Activated T-cell treated with anti-CD3 and anti-CD28 coated beads for 1 hour (primary cell): Measurements from ENCODE around the gene ANKDD1A.

ENCODE experiments used
- DNase-seq: peaks from one replicate; pipeline ENCODE4 v3.0.0-alpha.2; 2020; ENCODE audit warnings: low read depth

Gene ANKDD1A

GRCh38 chr15:64895285-64896065, 16.2 kb upstream of the ANKDD1A start:
- no peak for DNase-seq

DNA sequence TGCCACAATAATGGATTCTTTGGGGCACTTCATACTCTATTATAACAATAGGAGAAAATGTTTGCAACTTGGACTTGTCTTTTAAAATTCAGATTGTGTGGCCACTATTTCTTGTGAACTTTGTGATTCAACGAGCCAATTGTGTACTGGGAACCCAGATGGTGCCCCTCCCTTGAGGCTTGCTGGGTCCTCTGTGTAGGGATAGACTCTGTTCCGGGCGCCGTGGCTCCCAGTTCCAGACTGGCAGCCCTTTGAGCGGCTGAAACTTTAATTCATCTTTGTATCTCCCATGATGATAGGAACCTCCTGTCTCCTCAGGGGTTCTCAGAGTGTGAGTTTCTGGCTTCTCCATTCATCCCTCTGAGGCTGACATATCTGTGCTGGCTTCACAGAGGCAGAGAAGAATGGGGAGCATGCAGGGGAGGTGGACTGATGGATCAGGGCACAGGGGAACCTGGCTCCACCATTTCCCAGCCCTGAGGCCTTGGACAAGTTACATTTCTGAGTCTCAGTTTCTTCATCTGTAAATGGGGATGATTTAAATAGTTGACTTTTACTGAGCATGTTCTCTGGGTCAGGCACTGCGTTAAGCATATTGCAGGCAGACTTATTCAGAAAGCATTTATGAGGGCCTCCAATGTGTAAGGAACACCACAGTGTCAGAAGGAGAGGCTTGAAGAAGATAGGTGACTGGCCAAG, 15.2 kb upstream of the ANKDD1A start:
- DNase-seq = no peak

- DNase-seq = no peak
Measured at GRCh38 chr15:64897345-64897985, 14.2 kb upstream of the ANKDD1A start.

DNA sequence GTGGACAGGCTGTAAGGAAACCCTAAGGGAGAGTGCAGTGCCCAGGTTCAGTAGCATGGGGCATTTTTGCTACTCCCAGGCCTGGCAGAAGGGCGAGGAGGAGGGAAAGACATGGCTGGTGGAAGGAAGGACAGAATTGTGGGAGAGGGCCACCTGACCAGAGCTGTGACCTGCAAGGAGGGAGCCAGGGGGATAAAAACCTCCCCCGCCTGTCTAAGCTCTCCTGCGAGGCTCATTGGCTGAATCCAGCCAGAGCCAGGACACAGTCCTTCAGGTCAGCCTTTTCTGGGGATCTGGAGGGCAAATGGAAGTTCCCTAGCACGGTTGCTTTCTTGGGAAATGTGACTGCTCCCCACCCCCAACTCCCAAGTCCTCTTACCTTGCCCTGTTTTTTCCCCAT, 13.3 kb upstream of the ANKDD1A start:
- DNase-seq = no peak

DNA sequence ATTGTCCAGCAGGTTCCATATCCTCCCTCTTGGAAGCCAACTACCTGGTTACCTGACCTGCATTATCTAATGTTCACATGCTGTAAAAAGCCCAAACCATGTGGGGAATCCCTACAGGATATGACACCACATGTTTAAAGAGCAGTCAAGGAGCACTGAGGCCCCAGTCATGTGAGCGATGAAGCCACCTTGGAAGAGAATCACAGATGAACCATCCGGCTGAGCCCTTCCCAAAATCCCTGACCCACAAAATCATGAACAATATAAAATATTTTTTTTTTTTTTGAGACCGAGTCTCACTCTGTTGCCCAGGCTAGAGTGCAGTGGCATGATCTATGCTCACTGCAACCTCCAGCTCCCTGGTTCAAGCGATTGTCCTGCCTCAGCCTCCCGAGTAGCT, 10.6 kb upstream of the ANKDD1A start:
- no peak for DNase-seq

DNA sequence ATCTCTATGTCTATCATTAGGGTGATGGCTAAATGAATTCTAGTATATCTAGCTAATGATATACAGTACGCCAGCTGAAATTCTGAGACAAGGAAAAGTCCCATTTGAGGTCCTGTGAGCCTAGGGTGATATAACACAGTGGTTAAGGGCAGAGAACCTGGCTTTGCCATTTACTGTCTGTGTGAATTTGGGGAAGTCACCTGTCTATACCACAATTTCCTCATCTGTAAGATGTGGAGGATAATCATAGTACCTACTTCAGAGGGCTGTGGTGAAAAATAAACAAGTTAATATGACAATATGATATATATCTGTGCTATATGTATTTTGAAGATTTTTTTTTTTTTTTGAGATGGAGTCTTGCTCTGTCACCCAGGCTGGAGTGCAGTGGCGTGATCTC, 9.8 kb upstream of the ANKDD1A start:
- no peak for DNase-seq

GRCh38 chr15:64902863-64903262, 8.8 kb upstream of the ANKDD1A start:
- DNase-seq = no peak

DNA sequence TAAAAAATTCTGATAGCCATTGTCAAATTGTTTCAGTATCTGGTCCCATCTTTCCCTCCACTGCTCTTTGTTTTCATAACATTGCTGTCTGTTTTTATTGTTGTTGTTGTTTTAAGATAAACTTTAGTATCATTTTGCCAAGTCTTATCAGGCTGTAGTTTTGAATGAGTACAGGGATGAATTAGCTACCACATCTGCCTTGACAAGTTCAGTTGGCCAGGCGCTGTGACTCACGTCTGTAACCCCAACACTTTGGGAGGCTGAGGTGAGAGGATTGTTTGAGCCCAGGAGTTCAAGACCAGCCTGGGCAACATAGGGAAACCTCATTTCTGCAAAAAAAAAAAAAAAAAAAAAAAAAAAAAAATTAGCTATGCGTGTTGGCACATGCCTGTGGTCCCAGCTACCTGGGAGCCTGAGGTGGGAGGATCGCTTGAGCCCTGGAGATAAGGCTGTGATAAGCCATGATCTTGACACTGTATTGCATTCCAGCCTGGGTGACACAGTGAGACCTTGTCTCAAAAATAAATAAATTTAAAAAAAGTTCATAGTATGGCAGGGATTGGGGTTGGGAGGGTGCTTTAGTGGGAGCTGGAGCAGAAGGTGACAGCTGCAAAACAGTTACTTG, 8.3 kb upstream of the ANKDD1A start:
- DNase-seq = no peak

- DNase-seq = no peak
Measured at GRCh38 chr15:64904189-64904588, 7.5 kb upstream of the ANKDD1A start.

GRCh38 chr15:64905119-64905831, 6.4 kb upstream of the ANKDD1A start:
- peak; percentile 69 for DNase-seq

DNA sequence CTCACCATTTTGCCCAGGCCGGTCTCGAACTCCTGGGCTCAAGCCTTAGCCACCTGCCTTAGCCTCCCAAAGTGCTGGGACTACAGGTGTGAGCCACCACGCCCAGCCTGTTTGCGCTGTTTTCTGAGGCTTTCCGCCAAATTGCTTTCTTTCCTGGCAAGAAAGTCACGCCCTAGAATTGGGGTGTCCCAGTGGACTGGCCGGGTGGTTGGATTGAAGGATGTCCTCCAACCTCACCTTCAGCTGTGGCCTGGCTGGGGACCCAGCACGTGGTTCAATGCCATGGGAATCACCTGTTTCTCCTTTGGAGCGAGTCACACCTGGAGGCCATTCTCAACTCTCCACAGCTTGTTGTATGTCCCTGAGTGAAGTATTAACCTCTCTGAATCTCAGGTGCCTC, 5.8 kb upstream of the ANKDD1A start:
- no peak for DNase-seq

DNA sequence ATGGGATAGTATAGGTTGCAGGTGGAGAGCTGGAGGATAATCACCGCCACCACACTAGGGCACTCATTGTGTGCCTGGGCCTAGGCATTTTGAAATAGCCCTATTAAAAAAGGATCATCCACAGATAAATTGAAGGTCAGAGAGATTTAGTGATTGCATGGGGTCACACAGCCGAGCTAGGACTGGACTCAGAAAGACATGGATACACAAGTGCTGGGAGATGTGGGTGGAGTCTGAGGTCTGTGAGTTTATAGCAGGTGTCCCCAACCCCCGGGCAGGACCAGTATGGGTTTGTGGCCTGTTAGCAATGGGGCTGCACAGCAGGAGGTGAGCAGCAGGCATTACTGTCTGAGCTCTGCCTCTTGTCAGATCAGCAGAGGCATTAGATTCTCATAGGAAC, 5.3 kb upstream of the ANKDD1A start:
- DNase-seq = no peak

DNA sequence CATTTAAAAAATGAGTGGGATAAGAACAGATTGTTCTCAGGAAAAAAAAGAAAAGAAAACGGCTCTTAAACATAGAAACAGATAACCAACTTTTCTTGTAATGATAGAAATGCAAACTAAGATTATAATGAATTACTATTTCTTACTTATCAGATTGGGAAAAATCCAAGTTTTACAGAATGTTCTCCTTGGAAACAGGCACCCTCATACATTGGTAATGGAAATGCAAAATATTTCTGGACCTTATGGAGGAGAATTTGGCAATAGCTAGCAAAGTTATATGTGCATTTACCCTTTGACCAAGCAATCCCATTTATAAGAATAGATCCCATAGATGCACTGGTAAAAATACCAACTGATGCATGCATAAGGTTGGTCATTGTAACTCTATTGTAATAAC, 3.7 kb upstream of the ANKDD1A start:
- DNase-seq = no peak

DNA sequence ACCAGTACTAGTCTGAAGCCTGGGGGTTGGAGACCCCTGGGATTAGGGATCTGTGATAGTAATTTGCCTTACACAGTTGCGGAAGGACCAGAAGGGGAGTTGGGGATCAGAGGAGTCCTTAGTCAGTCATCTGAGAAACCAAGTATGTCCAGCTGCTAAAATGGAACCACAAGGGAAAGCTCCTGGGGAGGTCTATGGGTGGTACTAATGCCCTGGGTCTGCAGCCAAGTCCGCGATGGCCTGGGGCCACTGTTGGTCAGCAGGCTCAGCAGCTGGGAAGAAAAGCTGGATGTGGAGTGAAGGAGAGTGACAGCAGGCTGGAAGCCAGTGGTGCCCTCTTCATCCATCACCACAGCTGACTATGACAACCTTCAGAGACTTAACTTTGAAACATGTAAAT, 2.2 kb upstream of the ANKDD1A start:
- DNase-seq = no peak

DNA sequence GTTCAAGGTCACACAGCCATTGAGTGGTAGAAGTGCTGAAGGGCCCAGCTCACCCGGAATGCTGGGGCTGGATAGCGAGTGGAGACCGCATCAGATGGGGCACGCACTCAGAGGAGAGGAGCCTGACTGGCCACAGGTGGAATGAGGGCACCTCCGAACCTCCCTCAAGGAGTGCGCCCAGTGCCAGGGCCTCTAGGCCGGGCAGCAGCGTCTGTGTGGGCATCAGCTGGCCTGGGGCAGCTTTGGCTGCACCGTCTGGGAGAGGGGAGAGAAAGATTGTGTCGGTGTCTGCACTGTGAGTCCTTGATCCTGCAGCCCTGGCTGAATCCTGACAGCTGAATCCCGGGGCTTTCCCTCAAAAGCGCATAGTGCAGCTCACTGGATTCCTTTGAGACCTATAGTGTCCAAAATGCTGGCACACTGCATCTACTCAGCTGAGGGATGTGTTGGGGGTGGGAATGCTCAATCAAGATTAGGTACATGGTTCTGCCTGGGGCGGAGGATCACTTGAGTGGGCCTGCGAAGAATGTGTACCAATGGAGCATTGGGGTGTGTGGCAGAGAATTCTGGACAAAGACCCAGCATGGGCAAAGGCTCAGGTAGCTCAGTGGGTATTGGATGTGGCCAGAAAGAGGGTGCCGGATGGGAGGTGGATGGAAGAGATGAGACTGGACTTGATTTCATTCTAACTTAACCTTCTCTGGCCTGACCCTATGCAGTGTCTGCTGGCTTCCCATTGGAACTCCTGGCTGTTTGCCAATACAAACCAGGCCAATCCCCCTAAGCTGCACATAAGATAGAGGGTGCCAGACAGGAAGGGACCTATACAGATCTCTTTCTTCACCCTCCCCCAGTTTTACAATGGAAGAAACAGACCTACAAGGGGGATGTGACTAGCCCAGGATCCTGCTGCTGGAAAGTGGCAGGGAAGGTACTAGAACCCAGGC, 950 bp downstream of the ANKDD1A start:
- DNase-seq = no peak

GRCh38 chr15:64915518-64916227, 4.0 kb downstream of the ANKDD1A start:
- DNase-seq = no peak

- no peak for DNase-seq
Measured at GRCh38 chr15:64916365-64916764, 4.7 kb downstream of the ANKDD1A start.

DNA sequence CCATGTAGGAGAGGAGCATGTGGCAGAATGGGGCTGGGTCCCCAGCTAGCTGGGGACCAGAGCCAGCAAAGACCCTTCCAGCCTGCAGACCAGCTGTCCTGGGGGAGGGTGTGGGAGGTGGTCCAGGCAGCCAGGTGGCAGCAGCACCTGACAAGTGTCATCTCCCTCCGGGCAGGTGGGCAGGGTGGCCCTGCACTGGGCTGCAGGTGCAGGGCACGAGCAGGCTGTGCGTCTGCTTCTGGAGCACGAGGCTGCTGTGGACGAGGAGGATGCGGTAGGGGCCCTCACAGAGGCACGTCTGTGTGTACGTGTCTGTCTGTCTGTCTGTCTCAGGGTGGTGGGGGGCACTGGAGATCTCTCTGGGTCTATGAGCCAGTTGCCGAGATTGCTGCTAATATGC, 5.5 kb downstream of the ANKDD1A start:
- no peak for DNase-seq

DNA sequence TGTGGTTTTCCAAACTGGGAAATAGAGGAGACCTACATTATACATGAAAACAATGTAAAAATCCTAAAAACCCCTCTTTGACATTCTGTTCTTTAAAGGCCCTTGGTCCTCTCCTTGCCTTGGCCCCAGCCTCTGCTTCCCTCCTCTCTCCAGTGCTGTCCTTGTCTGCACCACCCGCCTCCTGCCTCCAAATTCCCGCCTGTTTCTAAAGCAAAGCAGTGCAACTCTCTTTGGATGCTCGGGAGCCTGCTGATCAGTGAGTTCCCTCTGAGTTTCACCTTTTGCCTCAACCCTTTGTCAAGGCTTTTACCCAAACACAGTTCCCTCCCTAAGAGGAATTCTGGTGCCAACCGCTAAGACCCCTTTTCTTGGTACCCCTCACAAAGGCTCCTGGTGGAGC, 8.0 kb downstream of the ANKDD1A start:
- no peak for DNase-seq

GRCh38 chr15:64921711-64922110, 10.0 kb downstream of the ANKDD1A start:
- DNase-seq = no peak
